Activated naive CD4-positive, alpha-beta T cell treated with anti-CD3 and anti-CD28 coated beads for 36 hours (primary cell): Measurements from ENCODE around the gene TSFM. TPM values are rescaled to one million over a fixed set of nuclear protein-coding genes. Genes with fewer than 3 reads are reported as not detected.

ENCODE experiments used
- CTCF ChIA-PET: fragments of 350-600 bp; sonication (Branson Sonifier 250); formaldehyde crosslinking; loops from one replicate; lab custom pipeline; 2021; ENCODE audit warnings: antibody characterized with exemption; lab: Charles Lee
- DNase-seq: peaks from one replicate; pipeline ENCODE4 v3.0.0-alpha.2; 2020
- H3K27ac Mint-ChIP-seq: one replicate; pipeline ENCODE4 v1.8.0; 2021; ENCODE audit warnings: mild to moderate bottlenecking, mixed read lengths
- H3K27me3 Mint-ChIP-seq: one replicate; pipeline ENCODE4 v1.8.0; 2021; ENCODE audit warnings: low read depth, mixed read lengths
- H3K36me3 Mint-ChIP-seq: one replicate; pipeline ENCODE4 v1.8.0; 2021; ENCODE audit warnings: low read depth, mixed read lengths
- H3K4me1 Mint-ChIP-seq: one replicate; pipeline ENCODE4 v1.8.0; 2021; ENCODE audit warnings: low read depth, mixed read lengths
- H3K4me3 Mint-ChIP-seq: one replicate; pipeline ENCODE4 v1.8.0; 2021; ENCODE audit warnings: mild to moderate bottlenecking, moderate library complexity, mixed read lengths
- H3K9me3 Mint-ChIP-seq: one replicate; pipeline ENCODE4 v1.8.0; 2021; ENCODE audit warnings: mixed read lengths
- intact Hi-C: fragments of 100-400 bp; cut with micrococcal nuclease; formaldehyde crosslinking; loops from one replicate; pipeline ENCODE4 v1.15.1; 2023
- microRNA-seq: library from miRNA; unstranded; fragments of <30 nt; microRNA quantifications from one replicate; pipeline ENCODE4 v1.2.0, GENCODE V29; 2022; ENCODE audit warnings: borderline microRNAs expressed, borderline replicate concordance
- total RNA-seq, 2 experiments: library from RNA; stranded (reverse); gene quantifications; one replicate each; pipeline ENCODE4 v1.2.3, GENCODE V29; 2021

Gene TSFM
- total RNA-seq, 2 experiments from 2014 or later = 32.8 to 34.3 TPM

GRCh38 chr12:57844709-57845477 is 62.3 kb downstream of the TSFM start:
- Mint-ChIP-seq H3K9me3 (no peaks in the 10 kb centered on the region), H3K4me1 (peaks cover 54% of the 10 kb centered on the region), H3K36me3 (no peaks in the 10 kb centered on the region), H3K4me3 (peak overlapping the region; percentile 88), H3K27me3 (no peaks in the 10 kb centered on the region), H3K27ac (peak overlapping the region; percentile 92)
- intact Hi-C loops = loop anchor here (2.0 to 10.0 kb wide), 4 partner anchors 366 to 1920 kb away; partner anchors contain the start of genes ARHGAP9, PTGES3, PYM1 and SHMT2
- peak; percentile 67 for DNase-seq
- CTCF ChIA-PET = interaction anchor here (0.6 to 7.2 kb wide), 10 partner anchors 7 to 725 kb away, joined by 3 to 68 read pairs (median 6); no protein-coding TSS in a partner anchor

- Mint-ChIP-seq H3K36me3 (no peaks in the 10 kb centered on the region), H3K9me3 (no peaks in the 10 kb centered on the region), H3K27ac (peak overlapping the region; percentile 92), H3K4me1 (peaks cover 46% of the 10 kb centered on the region), H3K4me3 (peak overlapping the region; percentile 88), H3K27me3 (no peaks in the 10 kb centered on the region)
- DNase-seq = peak; percentile 70
- intact Hi-C loops = loop anchor here (1.0 to 10.0 kb wide), 6 partner anchors 7 to 1921 kb away; partner anchors contain the start of genes ARHGAP9, MBD6, PTGES3 and PYM1
- CTCF ChIA-PET = interaction anchor here (1.1 to 7.2 kb wide), 6 partner anchors 8 to 59 kb away, joined by 3 to 68 read pairs (median 9); no protein-coding TSS in a partner anchor
Measured at GRCh38 chr12:57845478-57846284, 63.1 kb downstream of the TSFM start.

- intact Hi-C loops = loop anchor here (1.0 to 10.0 kb wide), 5 partner anchors 8 to 1921 kb away; partner anchors contain the start of genes MBD6, PTGES3, PYM1 and SHMT2
- Mint-ChIP-seq H3K4me1 (peaks cover 44% of the 10 kb centered on the region), H3K27me3 (peaks cover 2% of the 10 kb centered on the region), H3K4me3 (peak overlapping the region; percentile 88), H3K9me3 (no peaks in the 10 kb centered on the region), H3K27ac (peak overlapping the region; percentile 92), H3K36me3 (no peaks in the 10 kb centered on the region)
- CTCF ChIA-PET = interaction anchor here (0.5 to 7.2 kb wide), 2 partner anchors 58 to 260 kb away, joined by 4 to 68 read pairs; no protein-coding TSS in a partner anchor
- no peak for DNase-seq
Measured at GRCh38 chr12:57846285-57846576, 63.6 kb downstream of the TSFM start.

- Mint-ChIP-seq H3K27ac (peak within 1 kb of the TSS; percentile 92), H3K4me1 (peaks cover 44% of the 10 kb centered on the region), H3K9me3 (no peaks in the 10 kb centered on the region), H3K36me3 (no peaks in the 10 kb centered on the region), H3K4me3 (peak within 1 kb of the TSS; percentile 88), H3K27me3 (peaks cover 7% of the 10 kb centered on the region)
- peak; percentile 93 for DNase-seq
- intact Hi-C loops = loop anchor here (1.0 to 10.0 kb wide), 10 partner anchors 8 to 1922 kb away; partner anchors contain the start of genes CDK4, EEF1AKMT3, MBD6 and METTL1
- CTCF ChIA-PET = interaction anchor here (0.5 to 7.2 kb wide), 3 partner anchors 31 to 259 kb away, joined by 3 to 68 read pairs (median 4); no protein-coding TSS in a partner anchor
Measured at GRCh38 chr12:57846577-57847319, 64.2 kb downstream of the TSFM start, which contains the start of gene CTDSP2. Gene CTDSP2, minus strand, starts transcription at chr12:57846729. Its CDS starts 294 bp downstream, at chr12:57846435.

Small RNA genes lying within 50 kb of the gene (microRNA-seq; reads per million reads assigned to microRNA genes)
- gene MIR26A2 (132 reads per million, percentile 62 among the genes with 10 or more reads in this experiment), gene MIR6759 (not detected)

Other genes starting within 250 kb of the TSFM start
- gene DCTN2, start 235.6 kb upstream of the TSFM start, total RNA-seq = 10 to 100 TPM; 65.1 to 71.7 TPM
- under 1 TPM; 0.60 to 0.86 TPM for gene KIF5A, start 232.7 kb upstream of the TSFM start, total RNA-seq
- 10 to 100 TPM; 11.8 to 12.7 TPM for gene PIP4K2C, start 191.6 kb upstream of the TSFM start, total RNA-seq
- 10 to 100 TPM; 15.8 to 16.2 TPM for gene DTX3, start 178.0 kb upstream of the TSFM start, total RNA-seq
- 1 to 10 TPM; 1.4 to 1.5 TPM for gene ARHGEF25, start 171.4 kb upstream of the TSFM start, total RNA-seq
- 1 to 10 TPM; 1.4 to 1.8 TPM for gene B4GALNT1, start 149.6 kb upstream of the TSFM start, total RNA-seq
- 10 to 100 TPM; 60.7 to 60.9 TPM for gene OS9, start 88.7 kb upstream of the TSFM start, total RNA-seq
- 10 to 100 TPM; 26.7 to 28.0 TPM for gene AGAP2, start 44.0 kb upstream of the TSFM start, total RNA-seq
- gene TSPAN31, start 37.7 kb upstream of the TSFM start, total RNA-seq = 1 to 10 TPM; 6.4 to 7.7 TPM
- gene CDK4, start 30.5 kb upstream of the TSFM start, total RNA-seq = 100 to 1,000 TPM; 194 to 202 TPM
- 10 to 100 TPM; 10.4 to 10.8 TPM for gene MARCHF9, start 27.7 kb upstream of the TSFM start, total RNA-seq
- gene CYP27B1, start 15.7 kb upstream of the TSFM start, total RNA-seq = 1 to 10 TPM; 5.4 to 6.1 TPM
- 10 to 100 TPM; 17.3 to 20.4 TPM for gene METTL1, start 10.7 kb upstream of the TSFM start, total RNA-seq
- 1 to 10 TPM; 3.6 to 4.6 TPM for gene EEF1AKMT3, start 10.2 kb upstream of the TSFM start, total RNA-seq
- under 1 TPM; 0.22 to 0.38 TPM for gene AVIL, start 35.9 kb downstream of the TSFM start, total RNA-seq
- gene CTDSP2, start 63.9 kb downstream of the TSFM start, total RNA-seq = 10 to 100 TPM; 94.6 to 99.8 TPM
- 10 to 100 TPM; 11.3 to 11.9 TPM for gene ATP23, start 158.8 kb downstream of the TSFM start, total RNA-seq